Activated T-cell treated with anti-CD3 and anti-CD28 coated beads, Interleukin-2, amount 50 U/mL, for 24 hours (primary cell): ENCODE results near the gene ZNF414.

Source experiments
- DNase-seq: peaks from one replicate; pipeline ENCODE4 v3.0.0-alpha.2; 2020
- H3K27ac Mint-ChIP-seq: 2 replicates; pipeline ENCODE4 v1.8.0; 2020; ENCODE audit warnings: mild to moderate bottlenecking, mixed read lengths
- H3K27me3 Mint-ChIP-seq: 2 replicates; pipeline ENCODE4 v1.8.0; 2020; ENCODE audit warnings: mixed read lengths
- H3K36me3 Mint-ChIP-seq: 2 replicates; pipeline ENCODE4 v1.8.0; 2020; ENCODE audit warnings: low read depth, mixed read lengths
- H3K4me1 Mint-ChIP-seq: 2 replicates; pipeline ENCODE4 v1.8.0; 2020; ENCODE audit warnings: low read depth, mixed read lengths
- H3K4me3 Mint-ChIP-seq: 2 replicates; pipeline ENCODE4 v1.8.0; 2020; ENCODE audit warnings: mild to moderate bottlenecking, moderate library complexity, mixed read lengths
- H3K9me3 Mint-ChIP-seq: 2 replicates; pipeline ENCODE4 v1.8.0; 2020; ENCODE audit warnings: mixed read lengths

ZNF414 gene

GRCh38 chr19:8510589-8511115 is 3.3 kb downstream of the ZNF414 start:
- Mint-ChIP-seq H3K27ac (no peak overlapping the region), H3K36me3 (peaks cover 22% of the 10 kb centered on the region), H3K4me1 (peaks cover 39% of the 10 kb centered on the region), H3K9me3 (no peaks in the 10 kb centered on the region), H3K27me3 (no peaks in the 10 kb centered on the region), H3K4me3 (no peak overlapping the region)
- DNase-seq = no peak

GRCh38 chr19:8506402-8506957 is 7.5 kb downstream of the ZNF414 start:
- no peaks in the 10 kb centered on the region for H3K27me3 Mint-ChIP-seq
- no peak for DNase-seq
- H3K4me3 Mint-ChIP-seq = peak overlapping the region; percentile 86
- no peaks in the 10 kb centered on the region for H3K9me3 Mint-ChIP-seq
- H3K27ac Mint-ChIP-seq = peak overlapping the region; percentile 84
- H3K36me3 Mint-ChIP-seq = peaks cover 11% of the 10 kb centered on the region
- H3K4me1 Mint-ChIP-seq = peaks cover 19% of the 10 kb centered on the region

- peak; percentile 89 for DNase-seq
- H3K9me3 Mint-ChIP-seq = no peaks in the 10 kb centered on the region
- H3K36me3 Mint-ChIP-seq = peaks cover 10% of the 10 kb centered on the region
- H3K27ac Mint-ChIP-seq = peak overlapping the region; percentile 87
- H3K4me3 Mint-ChIP-seq = peak overlapping the region; percentile 86
- H3K4me1 Mint-ChIP-seq = peaks cover 19% of the 10 kb centered on the region
- no peaks in the 10 kb centered on the region for H3K27me3 Mint-ChIP-seq
Observed at GRCh38 chr19:8505680-8506401, 8.1 kb downstream of the ZNF414 start.

- Mint-ChIP-seq H3K9me3 (no peaks in the 10 kb centered on the region), H3K4me1 (peaks cover 25% of the 10 kb centered on the region), H3K4me3 (peak overlapping the region; percentile 50), H3K27me3 (no peaks in the 10 kb centered on the region), H3K27ac (peak overlapping the region; percentile 35), H3K36me3 (peaks cover 6% of the 10 kb centered on the region)
- DNase-seq = no peak
Observed at GRCh38 chr19:8504919-8505318, 9.0 kb downstream of the ZNF414 start.

- no peak overlapping the region for H3K27ac Mint-ChIP-seq
- no peaks in the 10 kb centered on the region for H3K27me3 Mint-ChIP-seq
- no peaks in the 10 kb centered on the region for H3K9me3 Mint-ChIP-seq
Observed at GRCh38 chr19:8504171-8504570, 9.8 kb downstream of the ZNF414 start.

GRCh38 chr19:8503510-8503909 is 10.5 kb downstream of the ZNF414 start:
- peaks cover 25% of the 10 kb centered on the region for H3K4me1 Mint-ChIP-seq
- no peak for DNase-seq
- H3K27me3 Mint-ChIP-seq = no peaks in the 10 kb centered on the region
- H3K9me3 Mint-ChIP-seq = no peaks in the 10 kb centered on the region
- H3K27ac Mint-ChIP-seq = peak overlapping the region; percentile 11
- H3K4me3 Mint-ChIP-seq = no peak overlapping the region
- H3K36me3 Mint-ChIP-seq = no peaks in the 10 kb centered on the region

More at GRCh38 chr19:8504171-8504570, 9.8 kb downstream of the ZNF414 start:
- Mint-ChIP-seq H3K36me3 (peaks cover under 1% of the 10 kb centered on the region), H3K4me1 (peaks cover 25% of the 10 kb centered on the region), H3K4me3 (no peak overlapping the region)
- no peak for DNase-seq

GRCh38 chr19:8501981-8502380 is 12.0 kb downstream of the ZNF414 start:
- H3K27ac Mint-ChIP-seq = no peak overlapping the region
- no peaks in the 10 kb centered on the region for H3K9me3 Mint-ChIP-seq
- no peak overlapping the region for H3K4me3 Mint-ChIP-seq
- H3K27me3 Mint-ChIP-seq = no peaks in the 10 kb centered on the region
- no peak for DNase-seq
- no peaks in the 10 kb centered on the region for H3K36me3 Mint-ChIP-seq
- H3K4me1 Mint-ChIP-seq = peaks cover 25% of the 10 kb centered on the region

- H3K4me1 Mint-ChIP-seq = peaks cover 22% of the 10 kb centered on the region
- H3K9me3 Mint-ChIP-seq = no peaks in the 10 kb centered on the region
- DNase-seq = no peak
- no peak overlapping the region for H3K27ac Mint-ChIP-seq
- H3K36me3 Mint-ChIP-seq = no peaks in the 10 kb centered on the region
- H3K27me3 Mint-ChIP-seq = no peaks in the 10 kb centered on the region
- no peak overlapping the region for H3K4me3 Mint-ChIP-seq
Observed at GRCh38 chr19:8501516-8501915, 12.5 kb downstream of the ZNF414 start.

- Mint-ChIP-seq H3K9me3 (no peaks in the 10 kb centered on the region), H3K4me1 (peaks cover 19% of the 10 kb centered on the region), H3K36me3 (no peaks in the 10 kb centered on the region), H3K27me3 (no peaks in the 10 kb centered on the region), H3K4me3 (no peak overlapping the region), H3K27ac (no peak overlapping the region)
- DNase-seq = no peak
Observed at GRCh38 chr19:8500158-8500557, 13.8 kb downstream of the ZNF414 start.

- DNase-seq = no peak
- Mint-ChIP-seq H3K4me1 (peaks cover 22% of the 10 kb centered on the region), H3K36me3 (no peaks in the 10 kb centered on the region), H3K4me3 (no peak overlapping the region), H3K27me3 (no peaks in the 10 kb centered on the region), H3K9me3 (no peaks in the 10 kb centered on the region), H3K27ac (no peak overlapping the region)
Observed at GRCh38 chr19:8499048-8499833, 14.7 kb downstream of the ZNF414 start.

- Mint-ChIP-seq H3K4me3 (no peak overlapping the region), H3K27me3 (no peaks in the 10 kb centered on the region), H3K27ac (no peak overlapping the region), H3K4me1 (peaks cover 24% of the 10 kb centered on the region), H3K36me3 (no peaks in the 10 kb centered on the region), H3K9me3 (no peaks in the 10 kb centered on the region)
- no peak for DNase-seq
Observed at GRCh38 chr19:8498295-8498694, 15.7 kb downstream of the ZNF414 start.

GRCh38 chr19:8494158-8494557 is 19.8 kb downstream of the ZNF414 start:
- no peaks in the 10 kb centered on the region for H3K9me3 Mint-ChIP-seq
- H3K4me3 Mint-ChIP-seq = no peak overlapping the region
- peaks cover 17% of the 10 kb centered on the region for H3K36me3 Mint-ChIP-seq
- H3K27ac Mint-ChIP-seq = peak overlapping the region; percentile 57
- H3K4me1 Mint-ChIP-seq = peaks cover 20% of the 10 kb centered on the region
- DNase-seq = no peak
- H3K27me3 Mint-ChIP-seq = no peaks in the 10 kb centered on the region

- no peak for DNase-seq
- Mint-ChIP-seq H3K27ac (no peak overlapping the region), H3K36me3 (peaks cover 43% of the 10 kb centered on the region), H3K4me1 (peaks cover 40% of the 10 kb centered on the region), H3K4me3 (no peak overlapping the region), H3K27me3 (no peaks in the 10 kb centered on the region), H3K9me3 (no peaks in the 10 kb centered on the region)
Observed at GRCh38 chr19:8491574-8491973, 22.4 kb downstream of the ZNF414 start.

- Mint-ChIP-seq H3K4me3 (no peak overlapping the region), H3K4me1 (peaks cover 45% of the 10 kb centered on the region), H3K27ac (peak overlapping the region; percentile 59), H3K36me3 (peaks cover 50% of the 10 kb centered on the region), H3K9me3 (no peaks in the 10 kb centered on the region), H3K27me3 (no peaks in the 10 kb centered on the region)
- DNase-seq = no peak
Observed at GRCh38 chr19:8490873-8491272, 23.1 kb downstream of the ZNF414 start.

GRCh38 chr19:8490395-8490760 is 23.6 kb downstream of the ZNF414 start:
- Mint-ChIP-seq H3K4me1 (peaks cover 47% of the 10 kb centered on the region), H3K27ac (peak overlapping the region; percentile 77), H3K27me3 (no peaks in the 10 kb centered on the region), H3K4me3 (no peak overlapping the region), H3K36me3 (peaks cover 55% of the 10 kb centered on the region), H3K9me3 (no peaks in the 10 kb centered on the region)
- no peak for DNase-seq
